Neural cell (in vitro differentiated cells): Measurements from ENCODE around the gene AOX1. TPM values are rescaled to one million over a fixed set of nuclear protein-coding genes. Genes with fewer than 3 reads are reported as not detected.

Source experiments
- H2AFZ ChIP-seq: fragments of 200-600, 300-800 bp; sonication (generic), shearing (Covaris generic); 2 replicates; pipeline ENCODE4 v1.6.0; 2014; ENCODE audit warnings: low read depth, mild to moderate bottlenecking, antibody characterized with exemption, low read length, moderate library complexity
- H3F3A ChIP-seq: fragments of 200-600 bp; shearing (Covaris generic); 2 replicates; pipeline ENCODE4 v1.6.1; 2016; ENCODE audit warnings: mild to moderate bottlenecking, moderate library complexity, mixed read lengths, antibody characterized with exemption, low read length; ENCODE audit not compliant: insufficient read depth, poor library complexity, severe bottlenecking
- H3K27ac ChIP-seq: fragments of 200-600, 300-800 bp; sonication (generic), shearing (Covaris generic); 2 replicates; pipeline ENCODE4 v1.5.1; 2014; ENCODE audit warnings: mild to moderate bottlenecking, low read length, moderate library complexity
- H3K27me3 ChIP-seq: fragments of 300-800, 200-600 bp; sonication (generic), shearing (Covaris generic); 2 replicates; pipeline ENCODE4 v1.6.0; 2014; ENCODE audit warnings: mild to moderate bottlenecking, low read depth, low read length, moderate library complexity; ENCODE audit not compliant: insufficient read depth
- H3K36me3 ChIP-seq: fragments of 300-800, 200-600 bp; sonication (generic), shearing (Covaris generic); 2 replicates; pipeline ENCODE4 v1.5.1; 2014; ENCODE audit warnings: mild to moderate bottlenecking, antibody characterized with exemption, low read length, moderate library complexity; ENCODE audit not compliant: insufficient read depth
- H3K4me2 ChIP-seq: fragments of 300-800, 200-600 bp; sonication (generic), shearing (Covaris generic); 2 replicates; pipeline ENCODE4 v1.6.0; 2014; ENCODE audit warnings: mild to moderate bottlenecking, low read length
- H3K4me3 ChIP-seq: fragments of 300-800, 200-600 bp; sonication (generic), shearing (Covaris generic); 2 replicates; pipeline ENCODE4 v1.5.1; 2014; ENCODE audit warnings: mild to moderate bottlenecking, low read length, moderate library complexity
- H3K79me2 ChIP-seq: fragments of 200-600 bp; shearing (Covaris generic); replicated peaks from 2 replicates; pipeline ENCODE4 v1.6.0; 2014; ENCODE audit warnings: mild to moderate bottlenecking, low read length, moderate library complexity; ENCODE audit not compliant: insufficient read depth
- H3K9ac ChIP-seq: fragments of 300-800, 200-600 bp; sonication (generic), shearing (Covaris generic); 2 replicates; pipeline ENCODE4 v1.6.1; 2016; ENCODE audit warnings: mild to moderate bottlenecking, low read length, mixed read lengths
- H3K9me2 ChIP-seq: fragments of 200-600 bp; shearing (Covaris generic); 2 replicates; pipeline ENCODE4 v1.6.1; 2016; ENCODE audit warnings: mild to moderate bottlenecking, low read length, mixed read lengths; ENCODE audit not compliant: insufficient read depth
- H3K9me3 ChIP-seq: fragments of 200-600, 300-800 bp; sonication (generic), shearing (Covaris generic); 2 replicates; pipeline ENCODE4 v1.6.1; 2016; ENCODE audit warnings: mild to moderate bottlenecking, mixed run types, low read length, moderate library complexity, mixed read lengths
- H4K20me1 ChIP-seq: fragments of 200-600 bp; shearing (Covaris generic); 2 replicates; pipeline ENCODE4 v1.6.1; 2016; ENCODE audit warnings: mild to moderate bottlenecking, mixed run types; ENCODE audit not compliant: insufficient read depth
- CTCF ChIP-seq: fragments of 450-650 bp; IDR thresholded peaks from 2 replicates; pipeline ENCODE4 v1.5.1; 2014; ENCODE audit warnings: antibody characterized with exemption, mild to moderate bottlenecking, moderate library complexity; ENCODE audit not compliant: poor library complexity, severe bottlenecking
- EP300 ChIP-seq: fragments of 450-650 bp; conservative IDR thresholded peaks from 2 replicates; pipeline ENCODE4 v1.6.1; 2014; ENCODE audit warnings: antibody characterized with exemption, mild to moderate bottlenecking, moderate library complexity; ENCODE audit not compliant: poor library complexity, severe bottlenecking
- EZH2 ChIP-seq: fragments of 200-600, 300-800 bp; shearing (Covaris generic), sonication (generic); IDR thresholded peaks from 2 replicates; pipeline ENCODE4 v1.6.1; 2014; ENCODE audit warnings: antibody characterized with exemption, low read length, borderline replicate concordance, mild to moderate bottlenecking; ENCODE audit not compliant: insufficient read depth, poor library complexity, severe bottlenecking
- MXI1 ChIP-seq: fragments of 450-650 bp; conservative IDR thresholded peaks from 2 replicates; pipeline ENCODE4 v1.6.1; 2014; ENCODE audit warnings: antibody characterized with exemption, mild to moderate bottlenecking; ENCODE audit not compliant: poor library complexity, severe bottlenecking
- POLR2AphosphoS5 ChIP-seq: IDR thresholded peaks from 2 replicates; pipeline ENCODE4 v1.6.1; 2012
- RAD21 ChIP-seq: fragments of 450-650 bp; conservative IDR thresholded peaks from 2 replicates; pipeline ENCODE4 v1.6.1; 2014; ENCODE audit warnings: antibody characterized with exemption, mild to moderate bottlenecking, moderate library complexity
- REST ChIP-seq: IDR thresholded peaks from 2 replicates; pipeline ENCODE4 v1.6.1; 2012; ENCODE audit warnings: borderline replicate concordance
- SMC3 ChIP-seq: fragments of 450-650 bp; conservative IDR thresholded peaks from 2 replicates; pipeline ENCODE4 v1.6.1; 2014; ENCODE audit warnings: antibody characterized with exemption, mild to moderate bottlenecking, moderate library complexity; ENCODE audit not compliant: poor library complexity
- TAF1 ChIP-seq: IDR thresholded peaks from 2 replicates; pipeline ENCODE4 v1.6.1; 2012; ENCODE audit warnings: low read depth
- polyA plus RNA-seq: library from polyadenylated mRNA; depleted of rRNA; stranded (reverse); fragments of >200 nt; gene quantifications from 2 replicates; pipeline ENCODE4 v1.2.3, GENCODE V29; 2014

AOX1 gene
- polyA plus RNA-seq, 1 donor from 2014 or later: not detected

GRCh38 chr2:200649724-200650123, 63.9 kb downstream of the AOX1 start:
- Histone ChIP-seq H3K4me2 (no peak overlapping the region), H2AFZ (no peak overlapping the region), H3K36me3 (no peaks in the 10 kb centered on the region), H4K20me1 (no peaks in the 10 kb centered on the region), H3K9me3 (no peaks in the 10 kb centered on the region), H3K27ac (no peak overlapping the region), H3K9ac (no peak overlapping the region), H3F3A (no peaks in the 10 kb centered on the region), H3K79me2 (no peaks in the 10 kb centered on the region), H3K27me3 (no peaks in the 10 kb centered on the region), H3K4me3 (no peak overlapping the region), H3K9me2 (no peaks in the 10 kb centered on the region)
- TF ChIP-seq REST (no peak), RAD21 (no peak), TAF1 (no peak)

GRCh38 chr2:200650195-200650594, 64.4 kb downstream of the AOX1 start:
- no peak overlapping the region for H3K4me2 ChIP-seq

More at GRCh38 chr2:200650195-200650594, 64.4 kb downstream of the AOX1 start:
- no peaks in the 10 kb centered on the region for H3K9me2 ChIP-seq
- no peaks in the 10 kb centered on the region for H4K20me1 ChIP-seq
- H3K9ac ChIP-seq: no peak overlapping the region
- H2AFZ ChIP-seq: no peak overlapping the region
- H3K36me3 ChIP-seq: no peaks in the 10 kb centered on the region
- H3F3A ChIP-seq: no peaks in the 10 kb centered on the region
- no peaks in the 10 kb centered on the region for H3K9me3 ChIP-seq
- H3K4me3 ChIP-seq: no peak overlapping the region
- no peaks in the 10 kb centered on the region for H3K27me3 ChIP-seq
- no peaks in the 10 kb centered on the region for H3K79me2 ChIP-seq
- no peak overlapping the region for H3K27ac ChIP-seq
- TF ChIP-seq RAD21: no peak
- TF ChIP-seq TAF1: no peak
- TF ChIP-seq REST: no peak
- no peak for TF ChIP-seq SMC3
- no peak for TF ChIP-seq CTCF
- TF ChIP-seq POLR2AphosphoS5: no peak
- TF ChIP-seq MXI1: no peak
- TF ChIP-seq EP300: no peak
- no peak for TF ChIP-seq EZH2
